D721Med (cell line): ENCODE measurements around the gene ROMO1.

ENCODE experiments used
- DNase-seq: peaks from one replicate; pipeline ENCODE4 v3.0.0; 2011; ENCODE audit warnings: low spot score; ENCODE audit not compliant: insufficient read length
- FAIRE-seq: peaks from 2 replicates; lab custom pipeline; 2011; peaks lifted over from hg19 to GRCh38; lab: Jason Lieb, UNC
- TF ChIP-seq, protein P1 (sequence below): IDR thresholded peaks from 2 replicates; pipeline ENCODE4 v1.5.1; 2012; ENCODE audit warnings: mild to moderate bottlenecking, control low read depth; ENCODE audit not compliant: insufficient read depth; ENCODE audit errors: missing control alignments

Gene ROMO1

DNA sequence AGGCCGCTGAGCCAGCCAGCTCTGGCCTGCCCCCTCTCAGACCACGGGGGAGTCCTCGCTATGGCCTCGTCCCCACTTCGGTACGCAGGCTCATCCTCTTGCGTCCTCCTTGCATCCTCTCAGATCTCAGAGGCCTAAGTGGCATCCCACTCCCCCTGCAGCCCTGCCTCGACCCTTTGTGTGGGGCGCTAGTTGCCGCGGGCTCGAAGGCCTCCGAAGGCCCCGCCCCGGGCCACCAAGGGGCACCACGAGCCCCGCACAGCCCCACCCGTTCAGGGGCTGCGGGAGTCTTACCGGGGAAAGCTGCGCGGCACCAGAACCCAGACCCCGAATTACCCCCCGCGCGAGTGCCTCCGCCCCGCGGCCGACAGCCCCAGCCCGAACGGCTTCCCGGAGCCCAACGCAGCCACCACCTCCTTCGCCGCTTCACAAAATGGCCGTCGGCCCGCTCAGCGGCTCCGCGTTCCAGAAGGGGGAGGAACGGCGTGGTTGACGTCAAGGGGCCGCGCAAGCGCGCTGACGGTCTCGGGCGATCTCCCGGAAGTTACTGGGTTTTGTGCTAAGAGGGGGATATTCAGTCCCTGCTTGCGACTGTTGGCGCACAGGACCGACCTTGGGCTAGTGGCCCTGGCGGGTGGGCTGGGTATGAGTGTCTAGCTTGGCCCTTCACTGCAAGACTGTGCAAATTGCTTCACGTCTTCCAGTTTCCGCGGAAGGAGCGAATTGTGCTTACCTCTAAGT is 34.6 kb upstream of the ROMO1 start, which contains the start of the genes CPNE1 and RBM12:
CPNE1 (minus strand) TSS at position 435 of the 741 bp plus-strand sequence. CDS start 31,977 bp downstream, outside the sequence.
RBM12 (minus strand) TSS at position 435 of the 741 bp plus-strand sequence. CDS start 9,578 bp downstream, outside the sequence.
- FAIRE-seq, result no peak

DNA sequence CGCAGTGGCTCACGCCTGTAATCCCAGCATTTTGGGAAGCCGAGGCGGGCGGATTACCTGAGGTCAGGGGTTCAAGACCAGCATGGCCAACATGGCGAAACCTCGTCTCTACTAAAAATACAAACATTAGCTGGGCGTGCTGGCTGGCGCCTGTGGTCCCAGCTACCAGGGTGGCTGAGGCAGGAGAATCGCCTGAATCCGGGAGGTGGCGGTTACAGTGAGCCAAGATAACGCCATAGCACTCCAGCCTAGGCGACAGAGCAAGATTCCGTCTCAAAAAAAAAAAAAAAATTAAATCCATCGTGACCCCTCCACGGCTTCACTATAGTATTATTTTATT is 33.3 kb upstream of the ROMO1 start:
- FAIRE-seq (no peak), DNase-seq (no peak)
- TF ChIP-seq, protein P1, sequence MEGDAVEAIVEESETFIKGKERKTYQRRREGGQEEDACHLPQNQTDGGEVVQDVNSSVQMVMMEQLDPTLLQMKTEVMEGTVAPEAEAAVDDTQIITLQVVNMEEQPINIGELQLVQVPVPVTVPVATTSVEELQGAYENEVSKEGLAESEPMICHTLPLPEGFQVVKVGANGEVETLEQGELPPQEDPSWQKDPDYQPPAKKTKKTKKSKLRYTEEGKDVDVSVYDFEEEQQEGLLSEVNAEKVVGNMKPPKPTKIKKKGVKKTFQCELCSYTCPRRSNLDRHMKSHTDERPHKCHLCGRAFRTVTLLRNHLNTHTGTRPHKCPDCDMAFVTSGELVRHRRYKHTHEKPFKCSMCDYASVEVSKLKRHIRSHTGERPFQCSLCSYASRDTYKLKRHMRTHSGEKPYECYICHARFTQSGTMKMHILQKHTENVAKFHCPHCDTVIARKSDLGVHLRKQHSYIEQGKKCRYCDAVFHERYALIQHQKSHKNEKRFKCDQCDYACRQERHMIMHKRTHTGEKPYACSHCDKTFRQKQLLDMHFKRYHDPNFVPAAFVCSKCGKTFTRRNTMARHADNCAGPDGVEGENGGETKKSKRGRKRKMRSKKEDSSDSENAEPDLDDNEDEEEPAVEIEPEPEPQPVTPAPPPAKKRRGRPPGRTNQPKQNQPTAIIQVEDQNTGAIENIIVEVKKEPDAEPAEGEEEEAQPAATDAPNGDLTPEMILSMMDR, result no peak

More for the DNA sequence above, 34.6 kb upstream of the ROMO1 start, which contains the start of the genes CPNE1 and RBM12:
- peak; percentile 93 for DNase-seq
- TF ChIP-seq, protein P1, result no peak

DNA sequence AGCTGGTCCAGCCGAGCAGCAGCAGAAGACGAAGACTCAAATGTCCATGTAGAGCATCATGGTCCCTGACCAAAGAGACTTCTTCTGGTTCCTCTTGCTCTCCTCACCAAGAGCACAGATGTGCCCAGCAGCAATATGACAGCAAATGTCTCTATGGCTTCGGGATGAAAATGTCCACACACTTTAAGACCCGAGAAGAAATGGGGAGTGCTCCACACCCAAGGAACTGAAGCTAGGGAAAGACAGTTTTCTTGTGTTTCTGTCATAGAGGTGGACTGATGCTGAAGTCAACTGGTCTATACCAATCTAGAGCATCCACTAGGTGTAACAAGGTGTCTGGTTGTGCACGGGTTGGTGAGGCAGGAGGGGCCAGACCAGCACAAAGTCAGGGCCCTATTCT is 30.0 kb upstream of the ROMO1 start:
- TF ChIP-seq, protein P1, result no peak
- DNase-seq (no peak), FAIRE-seq (no peak)

DNA sequence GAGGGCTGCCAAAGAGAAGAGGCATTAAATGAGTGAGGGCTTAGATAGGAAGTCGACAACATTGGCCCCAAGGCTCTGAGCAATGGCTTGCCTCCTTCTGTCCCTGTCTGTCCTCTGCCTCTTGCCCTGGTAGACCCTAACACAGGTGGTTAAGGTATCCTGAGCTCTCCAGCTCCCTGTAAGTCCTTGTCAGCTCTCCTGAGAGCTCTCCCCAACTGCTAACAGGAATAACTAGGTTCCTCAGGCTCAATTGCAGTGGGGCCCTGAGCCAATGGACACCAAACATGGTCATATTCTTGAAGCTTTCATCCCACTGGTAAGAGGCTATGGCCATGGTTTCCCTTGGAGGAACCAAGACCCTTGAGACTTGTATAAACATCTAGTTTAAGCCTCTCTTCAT is 29.5 kb upstream of the ROMO1 start:
- DNase-seq (no peak), FAIRE-seq (no peak)
- TF ChIP-seq, protein P1, result no peak

DNA sequence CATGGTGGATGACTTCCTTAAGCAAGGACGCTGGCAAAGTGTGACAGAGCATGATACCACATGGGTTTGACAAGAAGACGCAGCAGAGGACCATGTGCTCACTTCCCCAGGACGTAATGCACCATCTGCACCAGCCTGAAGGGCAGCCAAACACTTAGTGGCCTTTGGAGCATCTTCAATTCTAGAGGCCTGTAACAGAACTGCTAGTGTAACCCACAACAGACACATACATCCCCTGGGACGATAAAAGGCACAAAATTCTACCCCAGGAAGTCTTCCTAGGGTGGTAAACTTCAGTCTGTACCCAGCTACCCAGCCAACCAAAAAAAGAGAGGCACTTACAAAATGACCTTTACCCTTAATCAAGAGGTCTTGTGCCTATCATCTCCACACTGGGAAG is 25.3 kb upstream of the ROMO1 start:
- FAIRE-seq (no peak), DNase-seq (no peak)
- TF ChIP-seq, protein P1, result no peak

DNA sequence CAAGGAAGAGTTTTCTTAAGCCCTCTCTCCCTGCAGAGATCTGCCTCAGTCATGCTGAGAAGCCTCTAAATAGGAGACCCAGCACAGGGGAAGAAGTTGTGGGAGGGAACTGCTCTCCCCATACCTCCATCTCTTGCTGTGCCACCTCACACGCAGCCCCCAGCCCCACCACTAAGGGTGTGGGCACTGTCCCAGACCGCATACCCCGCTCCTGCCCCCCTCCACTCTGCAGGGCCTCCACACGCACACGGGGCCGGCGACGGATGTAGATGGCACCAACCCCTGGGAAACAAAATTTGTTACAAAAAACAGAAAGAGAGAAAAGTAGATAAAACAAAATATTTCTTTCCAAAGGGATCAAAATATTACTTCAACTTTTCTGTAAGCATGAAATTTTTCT is 24.3 kb upstream of the ROMO1 start:
- no peak for DNase-seq
- TF ChIP-seq, protein P1, result no peak
- no peak for FAIRE-seq

DNA sequence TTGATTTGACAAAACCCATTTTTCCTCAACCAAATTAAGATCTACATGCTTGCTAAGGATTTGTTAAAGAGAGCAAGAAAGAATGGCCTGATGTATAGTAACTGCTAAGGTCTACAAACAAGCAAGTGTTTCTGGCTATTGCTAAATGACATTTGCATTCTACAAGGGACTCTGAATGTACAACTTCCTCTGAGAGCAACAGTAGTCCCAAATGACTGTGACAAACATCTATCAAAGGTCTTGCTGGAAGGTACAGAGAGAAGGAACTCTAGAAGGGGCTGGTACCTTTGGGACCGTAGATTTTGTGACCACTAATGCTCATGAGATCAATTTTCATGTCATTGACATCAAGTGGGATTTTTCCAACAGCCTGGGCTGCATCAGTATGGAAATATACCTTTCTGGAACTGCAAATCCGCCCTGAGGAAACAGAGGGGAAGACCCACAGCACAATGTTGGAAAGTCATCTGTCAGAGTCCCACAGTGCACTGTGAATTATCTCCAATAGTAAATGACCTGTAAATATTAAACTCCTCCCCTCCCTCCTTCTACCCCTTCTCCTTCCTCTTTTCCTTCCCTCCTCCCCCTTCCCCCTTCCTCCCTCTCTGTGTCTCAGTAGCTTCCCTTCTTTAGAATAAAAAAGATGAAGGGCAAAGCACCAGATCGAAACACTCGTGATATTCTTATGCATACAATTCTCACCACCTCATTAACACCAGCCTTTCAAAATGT is 18.6 kb upstream of the ROMO1 start:
- TF ChIP-seq, protein P1, result no peak
- FAIRE-seq (no peak), DNase-seq (no peak)
